Muscle of arm (tissue), 14 donors: ENCODE data around the gene ALDH3A1. TPM values are rescaled to one million over a fixed set of nuclear protein-coding genes. Genes with fewer than 3 reads are reported as not detected.
"Not testable (repeated sequence)": the region's sequence is repeated elsewhere in the genome, so short reads cannot be mapped to it uniquely, and the experiment has no call there.

ENCODE experiments used
- DNase-seq: peaks from one replicate; pipeline ENCODE4 v3.0.0-alpha.2; 2013
- long read RNA-seq, 11 donors: transcript quantifications; one replicate each; lab custom pipeline, GENCODE V29; 2026
- polyA plus RNA-seq, 12 donors: library from polyadenylated mRNA; unstranded; fragments of 120-200 nt; gene quantifications; one replicate each; pipeline ENCODE4 v1.2.1, GENCODE V29; 2013; ENCODE audit not compliant: insufficient read length in 12 of 12

ALDH3A1 gene
- polyA plus RNA-seq = under 1 TPM in 7 of 12 donors, not detected in 5; 0.08 to 0.38 (median 0.18) TPM
- long read RNA-seq, donor 1, partial matches to known transcripts = 0 of 1 reads
- long read RNA-seq, donor 1, other reads (novel, unspliced or antisense) = 0 of 1 reads
- long read RNA-seq, donor 2 = 0 reads
- long read RNA-seq, donor 3 = 0 reads
- long read RNA-seq, donor 4 = 0 reads
- long read RNA-seq, donor 5 = 0 reads
- long read RNA-seq, donor 6 = 0 reads
- long read RNA-seq, donor 7 = 0 reads
- long read RNA-seq, donor 8 = 0 reads
- long read RNA-seq, donor 9 = 0 reads
- long read RNA-seq, donor 10 = 0 reads
- long read RNA-seq, donor 11 = 0 reads

- no peak for DNase-seq
Observed at GRCh38 chr17:19747829-19748806, at the start of gene ALDH3A1. Gene ALDH3A1, minus strand, starts transcription at chr17:19748298. Its CDS starts 3,169 bp downstream, at chr17:19745129.

- no peak for DNase-seq
Observed at GRCh38 chr17:19796457-19796856, 48.4 kb upstream of the ALDH3A1 start.

GRCh38 chr17:19791918-19792550 is 43.9 kb upstream of the ALDH3A1 start:
- DNase-seq = no peak

- DNase-seq = no peak
Observed at GRCh38 chr17:19787733-19788357, 39.7 kb upstream of the ALDH3A1 start.

- DNase-seq = no peak
Observed at GRCh38 chr17:19785854-19786253, 37.8 kb upstream of the ALDH3A1 start.

GRCh38 chr17:19781488-19782458 is 33.7 kb upstream of the ALDH3A1 start:
- no peak for DNase-seq

- no peak for DNase-seq
Observed at GRCh38 chr17:19780846-19781245, 32.7 kb upstream of the ALDH3A1 start.

- DNase-seq = no peak
Observed at GRCh38 chr17:19773534-19773933, 25.4 kb upstream of the ALDH3A1 start.

- no peak for DNase-seq
Observed at GRCh38 chr17:19771971-19772630, 24.0 kb upstream of the ALDH3A1 start.

- DNase-seq = no peak
Observed at GRCh38 chr17:19770985-19771735, 23.1 kb upstream of the ALDH3A1 start.

GRCh38 chr17:19769946-19770652 is 22.0 kb upstream of the ALDH3A1 start:
- DNase-seq = no peak

- no peak for DNase-seq
Observed at GRCh38 chr17:19768046-19768782, 20.1 kb upstream of the ALDH3A1 start.

- DNase-seq = peak; percentile 79
Observed at GRCh38 chr17:19766421-19767270, 18.5 kb upstream of the ALDH3A1 start.

- DNase-seq = no peak
Observed at GRCh38 chr17:19766016-19766415, 17.9 kb upstream of the ALDH3A1 start.

- DNase-seq = not testable (repeated sequence)
Observed at GRCh38 chr17:19763991-19764390, 15.9 kb upstream of the ALDH3A1 start.

GRCh38 chr17:19763416-19763815 is 15.3 kb upstream of the ALDH3A1 start:
- no peak for DNase-seq

- DNase-seq = no peak
Observed at GRCh38 chr17:19762515-19762961, 14.4 kb upstream of the ALDH3A1 start.
